Ovary (tissue), 9 donors: ENCODE results near the gene MCIDAS. TPM values are rescaled to one million over a fixed set of nuclear protein-coding genes. Genes with fewer than 3 reads are reported as not detected.

ENCODE experiments used
- DNase-seq, 5 donors: peaks; one replicate each; pipeline ENCODE4 v3.0.0-alpha.2; 2019 to 2020
- H3K27ac ChIP-seq, 2 donors: fragments of 200-600 bp; one replicate each; pipeline versions ENCODE4 v1.5.1 to v1.8.0; 2019 to 2022
- H3K27me3 ChIP-seq: fragments of 200-600 bp; one replicate; pipeline ENCODE4 v1.8.0; 2022
- H3K36me3 ChIP-seq: fragments of 200-600 bp; sonication (generic); one replicate; pipeline ENCODE4 v1.5.1; 2019
- H3K4me1 ChIP-seq: one replicate; pipeline ENCODE4 v1.8.1; 2013; ENCODE audit warnings: mild to moderate bottlenecking, moderate library complexity; ENCODE audit not compliant: insufficient read depth
- H3K4me3 ChIP-seq: fragments of 200-600 bp; sonication (generic); one replicate; pipeline ENCODE4 v1.5.1; 2017
- H3K9me3 ChIP-seq, 2 donors: fragments of 200-600 bp in 1 of 2; sonication (generic) in 1 of 2; one replicate each; pipeline versions ENCODE4 v1.5.1 to v1.8.1; 2013 to 2019; ENCODE audit warnings: mild to moderate bottlenecking in 1 of 2, moderate library complexity in 1 of 2
- CTCF ChIP-seq, 3 donors: fragments of 450-650 bp in 2 of 3; fragments of 200-600 bp in 1 of 3; IDR thresholded peaks; one replicate each; pipeline versions ENCODE4 v1.5.1 to v1.8.0; 2016 to 2022; ENCODE audit warnings: antibody characterized with exemption in 3 of 3, mild to moderate bottlenecking in 1 of 3
- EP300 ChIP-seq: sonication (generic); formaldehyde crosslinking; IDR thresholded peaks from one replicate; pipeline ENCODE4 v1.6.1; 2017; ENCODE audit warnings: antibody characterized with exemption
- POLR2A ChIP-seq: fragments of 450-650 bp; IDR thresholded peaks from one replicate; pipeline ENCODE4 v1.6.1; 2017; ENCODE audit warnings: antibody characterized with exemption, mild to moderate bottlenecking, moderate library complexity
- WGBS, 3 donors: extraction: QIAGEN DNeasy Blood & Tissue Kit in 1 of 3; methylation state at CpG; one replicate each; pipeline versions ENCODE4 v1.1.5 to v1.1.7; 2013 to 2017; 5-methylcytosine and 5-hydroxymethylcytosine counted together
- intact Hi-C, 4 donors: fragments of 100-400 bp; cut with DNase I; formaldehyde crosslinking; loops; one replicate each; pipeline versions ENCODE4 v1.11.0 to v1.15.1; 2022 to 2023
- polyA plus RNA-seq, 2 donors: library from polyadenylated mRNA; stranded (reverse); fragments of 200-250 nt in 1 of 2; fragments of 350-450 nt in 1 of 2; fragmentation: Illumina TruSeq in 1 of 2; extraction: RNeasy Lipid Tissue Mini Kit (QIAGEN cat#74804) in 1 of 2; gene quantifications; one replicate each; pipeline ENCODE4 v1.2.3, GENCODE V29; 2013 to 2014
- total RNA-seq, 7 donors: library from RNA; depleted of rRNA in 2 of 7; stranded (reverse); fragments of >200 nt in 2 of 7; fragmentation: NEBNext Ultra II Directional in 3 of 7; extraction: Animal tissue kit (Norgen Biotek cat#: 25700) in 3 of 7; gene quantifications; one replicate each; pipeline versions ENCODE4 v1.1.0 to v1.2.4, GENCODE V29; 2016 to 2023
- donor health status: DM: no; HTN: no; CAD: no; lungs with moderate emphysema.
- donor health status: DM: no; HTN: no; CAD: no.
- donor health status: Bipolar disorder and iron deficiency.
- donor health status: DM: yes; HTN: yes; CAD: no.
- donor health status: DM: no; HTN: no; CAD: no.
- donor health status: DM: yes; HTN: yes; CAD: no.

The MCIDAS gene
- total and polyA plus RNA-seq, 9 donors = 0.10 to 1.5 TPM; not detected in 7

GRCh38 chr5:55250064-55250463 lies 22.9 kb upstream of the MCIDAS start:
- no peak for DNase-seq
- intact Hi-C loops = no loop called here
- H3K4me3 ChIP-seq = no peak overlapping the region
- no peaks in the 10 kb centered on the region for H3K9me3 ChIP-seq
- no peaks in the 10 kb centered on the region for H3K27me3 ChIP-seq
- H3K4me1 ChIP-seq = no peaks in the 10 kb centered on the region
- WGBS, 3 donors = 76 to 77% (median 77%) methylated on average over 1 of the region's 1 CpG
- TF ChIP-seq CTCF (IDR thresholded peaks at IDR 0.05) = no peak
- H3K27ac ChIP-seq = no peak overlapping the region
- H3K36me3 ChIP-seq = no peaks in the 10 kb centered on the region

DNA sequence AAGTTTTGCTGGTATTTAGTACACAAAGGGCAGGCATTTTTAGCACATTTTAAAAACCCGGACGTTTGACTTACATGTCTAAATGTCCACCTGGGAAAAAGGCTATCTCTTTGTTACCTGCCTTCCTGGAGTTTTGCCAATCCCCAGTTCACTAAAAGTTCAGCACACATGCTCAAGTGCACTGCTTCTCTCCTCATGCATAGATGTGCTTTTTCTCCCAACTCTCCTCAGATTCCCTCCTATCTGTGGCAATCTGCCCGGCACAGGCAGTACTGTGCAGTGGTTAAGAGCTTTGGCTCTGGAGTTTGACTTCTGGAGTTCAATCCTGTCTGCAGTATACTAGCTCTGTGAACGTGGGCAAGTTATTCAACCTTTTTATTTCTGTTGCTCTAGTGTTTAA lies 14.6 kb upstream of the MCIDAS start:
- Histone ChIP-seq H3K27me3 (no peaks in the 10 kb centered on the region), H3K27ac (no peak overlapping the region), H3K4me3 (no peak overlapping the region), H3K36me3 (no peaks in the 10 kb centered on the region), H3K9me3 (no peaks in the 10 kb centered on the region), H3K4me1 (no peaks in the 10 kb centered on the region)
- intact Hi-C loops = no loop called here
- 48 to 66% (median 59%) methylated on average over 4 of the region's 4 CpGs for WGBS, 3 donors
- no peak for DNase-seq
- no peak for TF ChIP-seq POLR2A
- TF ChIP-seq EP300 = no peak
- TF ChIP-seq CTCF (IDR thresholded peaks at IDR 0.05) = no peak

- Histone ChIP-seq H3K27ac (no peak overlapping the region), H3K9me3 (no peaks in the 10 kb centered on the region), H3K36me3 (no peaks in the 10 kb centered on the region), H3K4me1 (peaks cover 8% of the 10 kb centered on the region), H3K27me3 (no peaks in the 10 kb centered on the region), H3K4me3 (no peak overlapping the region)
- DNase-seq = no peak
- TF ChIP-seq POLR2A (no peak), CTCF (IDR thresholded peaks at IDR 0.05) (no peak), EP300 (no peak)
- intact Hi-C loops = loop anchor here in 2 of 4 donors (10.0 kb wide), 1 partner anchor 62 kb away; the partner anchor contains the start of gene CDC20B (in 2 of the 2)
- WGBS, 3 donors = 78 to 84% (median 83%) methylated on average over 10 of the region's 10 CpGs
Observed at GRCh38 chr5:55236800-55237199, 9.7 kb upstream of the MCIDAS start.

DNA sequence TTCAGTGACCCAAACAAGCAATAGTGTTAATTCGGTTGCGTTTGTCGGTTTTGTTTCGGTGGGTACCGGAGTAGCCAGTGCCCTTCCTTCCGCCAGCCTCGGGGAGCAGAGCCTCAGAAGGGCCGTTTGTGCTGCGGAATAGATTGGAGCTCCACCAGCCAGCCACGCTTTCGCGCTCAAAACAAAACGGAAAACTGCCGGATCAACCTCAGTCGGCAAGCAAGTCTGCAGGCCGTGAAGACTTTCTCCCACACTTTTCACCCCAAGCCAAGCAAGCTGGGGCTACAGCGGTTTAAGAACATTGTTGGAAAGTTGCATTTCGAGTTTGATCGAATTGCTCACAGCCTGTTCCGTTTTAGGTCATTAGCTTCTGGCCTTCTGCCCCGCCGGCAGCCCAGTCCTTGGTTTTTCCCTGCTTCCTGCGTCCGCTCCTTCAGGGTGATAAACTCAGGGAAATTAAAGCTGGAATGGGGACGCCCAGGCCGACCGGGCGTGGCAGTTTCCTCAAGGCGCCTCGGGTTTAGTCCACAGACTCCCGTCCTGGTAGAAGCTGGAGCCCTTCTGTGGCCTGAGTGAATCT lies 7.1 kb upstream of the MCIDAS start:
- intact Hi-C loops = loop anchor here in 2 of 4 donors (10.0 kb wide), 1 partner anchor 59 kb away; the partner anchor contains the start of gene CDC20B (in 2 of the 2)
- no peaks in the 10 kb centered on the region for H3K9me3 ChIP-seq
- H3K36me3 ChIP-seq = no peaks in the 10 kb centered on the region
- peaks cover 13% of the 10 kb centered on the region for H3K4me1 ChIP-seq
- TF ChIP-seq POLR2A = no peak
- TF ChIP-seq CTCF (IDR thresholded peaks at IDR 0.05) = no peak
- no peak for TF ChIP-seq EP300
- H3K27me3 ChIP-seq = no peaks in the 10 kb centered on the region
- WGBS, 3 donors = 4 to 8% (median 7%) methylated on average over 31 of the region's 31 CpGs
- peak overlapping the region; percentile 40 for H3K4me3 ChIP-seq
- DNase-seq = peak in 3 of 5 donors; percentile 25 to 48 (median 32)
- no peak overlapping the region for H3K27ac ChIP-seq
